Measurements from ENCODE around the gene PCLAF. TPM values are rescaled to one million over a fixed set of nuclear protein-coding genes. Genes with fewer than 3 reads are reported as not detected.
A peak's percentile ranks its signal among the peaks of the same experiment; 100 is the strongest.
"Not testable (repeated sequence)": the region's sequence is repeated elsewhere in the genome, so short reads cannot be mapped to it uniquely, and the experiment has no call there.

Gene PCLAF
- total RNA-seq, 1 experiment from 2014 or later: 46.4 TPM

DNA sequence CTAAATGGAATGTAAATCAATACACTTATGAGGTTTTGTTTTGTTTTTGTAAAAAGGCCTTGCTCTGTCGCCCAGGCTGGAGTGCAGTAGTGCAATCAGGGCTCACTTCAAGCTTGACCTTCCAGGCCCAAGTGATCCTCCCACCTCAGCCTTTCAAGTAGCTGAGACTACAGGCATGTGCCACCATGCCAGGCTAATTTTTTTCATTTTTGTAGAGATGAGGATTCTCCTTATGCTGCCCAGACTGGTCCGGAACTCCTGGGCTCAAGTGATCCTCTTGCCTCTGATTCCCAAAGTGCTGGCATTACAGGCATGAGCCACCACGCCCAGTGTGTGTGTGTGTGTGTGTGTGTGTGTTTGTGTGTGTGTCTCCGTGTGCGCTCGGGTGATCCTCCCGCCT is 5.0 kb upstream of the PCLAF start:
- Histone ChIP-seq H3K36me3 (replicated peaks; ENCODE audit: control insufficient read depth, insufficient read depth, low read length) (no peaks in the 10 kb centered on the region), H3K4me3 (ENCODE audit: insufficient read depth, low read depth, low read length) (no peak overlapping the region), H3K27me3 (ENCODE audit: control insufficient read depth, insufficient read depth, low read length) (peaks cover 2% of the 10 kb centered on the region)
- DNase-seq: no peak

- no peak overlapping the region for H3K4me3 ChIP-seq (ENCODE audit: insufficient read depth, low read depth, low read length)
- no peaks in the 10 kb centered on the region for H3K36me3 ChIP-seq (replicated peaks; ENCODE audit: control insufficient read depth, insufficient read depth, low read length)
- DNase-seq: no peak
- peaks cover 6% of the 10 kb centered on the region for H3K27me3 ChIP-seq (ENCODE audit: control insufficient read depth, insufficient read depth, low read length)
Observed at GRCh38 chr15:64383760-64384159, 2.5 kb upstream of the PCLAF start.

GRCh38 chr15:64380130-64380870 is 941 bp downstream of the PCLAF start:
- not testable (repeated sequence) for H3K27me3 ChIP-seq (ENCODE audit: control insufficient read depth, insufficient read depth, low read length); H3K36me3 ChIP-seq (replicated peaks; ENCODE audit: control insufficient read depth, insufficient read depth, low read length)
- peak; percentile 50 for DNase-seq
- H3K4me3 ChIP-seq (ENCODE audit: insufficient read depth, low read depth, low read length): peak overlapping the region; percentile 53

DNA sequence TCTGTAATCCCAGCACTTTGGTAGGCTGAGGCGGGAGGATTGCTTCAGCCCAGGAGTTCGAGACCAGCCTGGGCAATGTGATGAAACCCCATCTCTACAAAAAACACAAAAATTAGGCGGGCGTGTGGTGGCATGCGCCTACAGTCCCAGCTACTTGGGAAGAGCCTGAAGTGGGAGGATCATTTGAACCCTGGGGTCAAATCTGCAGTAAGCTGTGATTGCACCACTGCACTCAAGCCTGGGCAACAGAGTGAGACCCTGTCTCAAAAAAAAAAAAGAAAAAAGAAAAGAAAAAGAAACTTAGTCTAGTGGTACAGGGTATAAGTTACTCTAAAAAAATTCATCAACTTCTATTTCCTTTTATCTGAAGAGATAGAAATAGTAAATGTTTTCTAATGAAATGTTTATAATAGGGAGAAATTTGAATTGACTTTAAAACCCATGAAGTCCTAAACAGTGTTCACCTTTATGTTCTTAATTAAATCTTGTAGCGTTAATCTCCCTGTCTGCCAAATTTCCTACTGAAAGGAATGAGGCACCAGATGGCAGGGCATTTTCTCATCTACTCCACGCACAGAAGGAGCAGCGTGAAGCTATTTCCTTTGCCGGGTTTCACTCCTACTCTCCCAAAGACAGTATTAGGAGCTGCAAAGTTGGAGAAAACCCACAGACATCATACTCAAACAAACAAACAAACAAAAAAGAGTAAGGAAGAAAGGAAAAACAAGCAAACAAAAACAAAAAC is 1.9 kb downstream of the PCLAF start:
- DNase-seq: peak; percentile 19

GRCh38 chr15:64373360-64373759 is 7.9 kb downstream of the PCLAF start:
- no peaks in the 10 kb centered on the region for H3K27me3 ChIP-seq (ENCODE audit: control insufficient read depth, insufficient read depth, low read length)
- no peaks in the 10 kb centered on the region; the same call in 1 of the 2 replicates for H3K36me3 ChIP-seq (replicated peaks; ENCODE audit: control insufficient read depth, insufficient read depth, low read length)
- no peak for DNase-seq
- H3K4me3 ChIP-seq (ENCODE audit: insufficient read depth, low read depth, low read length): no peak overlapping the region

More for the DNA sequence above, 1.9 kb downstream of the PCLAF start:
- Histone ChIP-seq H3K27me3 (ENCODE audit: control insufficient read depth, insufficient read depth, low read length) (peaks cover 6% of the 10 kb centered on the region; the same call in 1 of the 2 replicates), H3K36me3 (replicated peaks; ENCODE audit: control insufficient read depth, insufficient read depth, low read length) (no peaks in the 10 kb centered on the region; the same call in 1 of the 2 replicates), H3K4me3 (ENCODE audit: insufficient read depth, low read depth, low read length) (no peak overlapping the region)

GRCh38 chr15:64371383-64371782 is 9.9 kb downstream of the PCLAF start:
- not testable (repeated sequence) for H3K4me3 ChIP-seq (ENCODE audit: insufficient read depth, low read depth, low read length); DNase-seq; H3K27me3 ChIP-seq (ENCODE audit: control insufficient read depth, insufficient read depth, low read length); H3K36me3 ChIP-seq (replicated peaks; ENCODE audit: control insufficient read depth, insufficient read depth, low read length)

DNA sequence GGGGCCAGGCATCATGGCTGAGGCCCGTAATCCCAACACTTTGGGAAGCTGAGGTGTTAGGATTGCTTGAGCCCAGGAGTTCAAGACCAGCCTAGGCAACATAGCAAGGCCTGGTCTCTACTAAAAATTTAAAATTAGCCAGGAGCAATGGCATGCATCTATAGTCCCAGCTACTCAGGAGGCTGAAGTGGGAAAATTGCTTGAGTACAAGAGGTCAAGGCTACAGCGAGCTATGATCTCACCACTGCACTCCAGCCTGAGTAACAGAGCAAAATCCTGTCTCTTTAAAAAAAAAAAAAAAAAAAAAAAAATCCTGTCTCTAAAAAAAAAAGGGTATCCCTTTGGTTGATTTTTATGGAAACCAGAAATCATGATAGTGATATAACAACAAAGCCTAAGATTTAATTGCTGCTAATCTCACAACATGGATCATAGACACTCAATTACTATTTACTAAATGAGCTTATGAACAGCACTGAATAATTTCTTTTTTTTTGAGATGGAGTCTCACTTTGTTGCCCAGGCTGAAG is 12.1 kb downstream of the PCLAF start:
- Histone ChIP-seq H3K36me3 (replicated peaks; ENCODE audit: control insufficient read depth, insufficient read depth, low read length) (no peaks in the 10 kb centered on the region), H3K27me3 (ENCODE audit: control insufficient read depth, insufficient read depth, low read length) (no peaks in the 10 kb centered on the region), H3K4me3 (ENCODE audit: insufficient read depth, low read depth, low read length) (no peak overlapping the region)
- DNase-seq: no peak

- DNase-seq: no peak
- Histone ChIP-seq H3K27me3 (ENCODE audit: control insufficient read depth, insufficient read depth, low read length) (no peaks in the 10 kb centered on the region), H3K36me3 (replicated peaks; ENCODE audit: control insufficient read depth, insufficient read depth, low read length) (no peaks in the 10 kb centered on the region), H3K4me3 (ENCODE audit: insufficient read depth, low read depth, low read length) (no peak overlapping the region)
Observed at GRCh38 chr15:64361259-64361658, 20.0 kb downstream of the PCLAF start.

DNA sequence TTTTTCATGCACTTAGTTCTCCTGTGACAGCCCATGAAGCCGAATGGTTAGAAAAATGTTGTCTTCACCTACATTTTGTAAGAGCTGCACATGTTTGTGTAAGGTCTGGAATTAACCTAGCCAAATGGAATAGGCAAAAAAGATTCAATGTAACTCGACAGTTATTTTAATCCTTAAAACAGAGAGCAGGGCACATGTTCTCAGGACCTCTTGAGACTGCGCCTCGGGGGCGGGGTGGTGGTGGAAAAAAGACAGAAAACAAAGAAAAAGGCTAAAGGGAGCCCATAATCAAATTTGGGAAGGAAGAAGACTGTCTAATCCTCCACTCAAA is 24.6 kb downstream of the PCLAF start:
- DNase-seq: no peak
- H3K4me3 ChIP-seq (ENCODE audit: insufficient read depth, low read depth, low read length): peak overlapping the region; percentile 90; the same call in 1 of the 2 replicates
- no peaks in the 10 kb centered on the region for H3K27me3 ChIP-seq (ENCODE audit: control insufficient read depth, insufficient read depth, low read length)
- H3K36me3 ChIP-seq (replicated peaks; ENCODE audit: control insufficient read depth, insufficient read depth, low read length): no peaks in the 10 kb centered on the region

GRCh38 chr15:64355944-64356709 is 25.1 kb downstream of the PCLAF start, which contains the start of gene CSNK1G1:
CSNK1G1 (minus strand) TSS chr15:64356173; CDS start chr15:64300499, 55,674 bp downstream.
- H3K36me3 ChIP-seq (replicated peaks; ENCODE audit: control insufficient read depth, insufficient read depth, low read length): no peaks in the 10 kb centered on the region
- peak; percentile 93 for DNase-seq
- peak within 1 kb of the TSS; percentile 90 for H3K4me3 ChIP-seq (ENCODE audit: insufficient read depth, low read depth, low read length)
- no peaks in the 10 kb centered on the region for H3K27me3 ChIP-seq (ENCODE audit: control insufficient read depth, insufficient read depth, low read length)

- H3K27me3 ChIP-seq (ENCODE audit: control insufficient read depth, insufficient read depth, low read length): no peaks in the 10 kb centered on the region
- no peaks in the 10 kb centered on the region for H3K36me3 ChIP-seq (replicated peaks; ENCODE audit: control insufficient read depth, insufficient read depth, low read length)
- peak overlapping the region; percentile 90 for H3K4me3 ChIP-seq (ENCODE audit: insufficient read depth, low read depth, low read length)
- DNase-seq: peak; percentile 69
Observed at GRCh38 chr15:64355348-64355943, 25.8 kb downstream of the PCLAF start.

DNA sequence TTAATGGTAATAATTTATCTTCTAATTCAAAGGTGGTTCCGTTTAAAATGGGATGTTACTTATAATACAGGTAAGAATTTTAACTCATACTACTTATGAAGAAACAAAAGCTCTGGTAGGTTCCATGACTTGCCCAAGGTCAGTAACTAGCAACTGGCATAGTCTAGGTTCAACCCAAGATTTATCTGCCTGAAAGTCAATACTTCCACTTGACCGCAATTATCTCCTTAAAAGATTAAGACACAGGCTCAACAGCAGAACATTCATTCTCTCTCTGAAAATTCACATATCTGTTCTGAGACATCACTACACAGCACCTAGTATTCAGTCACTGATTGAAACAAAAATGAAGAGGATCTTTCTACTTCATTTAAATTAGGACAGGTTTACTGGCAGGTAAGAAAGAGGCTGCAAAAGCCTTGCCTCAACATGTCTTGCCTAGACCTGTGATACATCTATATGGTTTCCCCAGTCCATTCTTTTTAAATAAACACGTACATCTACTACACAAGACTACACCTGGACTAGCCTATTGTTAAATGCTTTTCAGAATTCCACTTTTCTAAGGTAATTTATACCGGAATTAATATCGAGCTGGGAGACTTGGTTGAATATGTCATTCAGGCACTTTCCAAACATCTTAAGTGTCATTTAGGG is 26.4 kb downstream of the PCLAF start:
- H3K4me3 ChIP-seq (ENCODE audit: insufficient read depth, low read depth, low read length): peak overlapping the region; percentile 90
- no peaks in the 10 kb centered on the region for H3K36me3 ChIP-seq (replicated peaks; ENCODE audit: control insufficient read depth, insufficient read depth, low read length)
- H3K27me3 ChIP-seq (ENCODE audit: control insufficient read depth, insufficient read depth, low read length): no peaks in the 10 kb centered on the region
- DNase-seq: no peak

DNA sequence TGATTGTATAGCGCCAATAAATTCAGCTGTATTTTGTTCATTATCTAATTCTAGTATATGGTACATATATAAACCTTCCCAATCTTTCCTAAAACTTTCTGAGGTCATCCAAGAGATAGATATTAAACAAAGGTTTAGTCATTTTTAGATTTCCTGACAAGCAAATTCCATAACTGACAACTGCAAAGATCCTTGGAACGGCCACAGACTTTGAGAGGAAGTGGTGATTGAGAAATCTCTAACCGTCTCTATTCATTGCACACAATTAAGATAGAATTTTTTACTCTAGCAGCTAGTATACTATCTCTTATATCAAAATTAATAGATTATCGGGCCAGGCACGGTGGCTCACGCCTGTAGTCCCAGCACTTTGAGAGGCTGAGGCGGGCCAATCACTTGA is 30.0 kb downstream of the PCLAF start:
- H3K4me3 ChIP-seq (ENCODE audit: insufficient read depth, low read depth, low read length): no peak overlapping the region
- no peak for DNase-seq
- no peaks in the 10 kb centered on the region; the same call in 1 of the 2 replicates for H3K36me3 ChIP-seq (replicated peaks; ENCODE audit: control insufficient read depth, insufficient read depth, low read length)
- no peaks in the 10 kb centered on the region for H3K27me3 ChIP-seq (ENCODE audit: control insufficient read depth, insufficient read depth, low read length)

GRCh38 chr15:64349375-64349774 is 31.9 kb downstream of the PCLAF start:
- Histone ChIP-seq H3K4me3 (ENCODE audit: insufficient read depth, low read depth, low read length) (no peak overlapping the region), H3K27me3 (ENCODE audit: control insufficient read depth, insufficient read depth, low read length) (no peaks in the 10 kb centered on the region), H3K36me3 (replicated peaks; ENCODE audit: control insufficient read depth, insufficient read depth, low read length) (no peaks in the 10 kb centered on the region; the same call in 1 of the 2 replicates)
- no peak for DNase-seq

All from H7 (cell line).